Type B pancreatic cell (in vitro differentiated cells): ENCODE measurements around the gene ACTL8. TPM values are rescaled to one million over a fixed set of nuclear protein-coding genes. Genes with fewer than 3 reads are reported as not detected.

Experiments used
- DNase-seq: peaks from one replicate; pipeline ENCODE4 v3.0.0; 2021; ENCODE audit warnings: mixed read lengths; ENCODE audit not compliant: unreplicated experiment; ENCODE audit errors: extremely low spot score
- H3K27ac Mint-ChIP-seq: 2 replicates; pipeline ENCODE4 v1.8.0; 2021; ENCODE audit warnings: mild to moderate bottlenecking, mixed read lengths
- H3K27me3 Mint-ChIP-seq: 2 replicates; pipeline ENCODE4 v1.8.0; 2021; ENCODE audit warnings: mixed read lengths
- H3K36me3 Mint-ChIP-seq: 2 replicates; pipeline ENCODE4 v1.8.0; 2021; ENCODE audit warnings: mixed read lengths
- H3K4me1 Mint-ChIP-seq: one replicate; pipeline ENCODE4 v1.8.0; 2021; ENCODE audit warnings: mixed read lengths; ENCODE audit not compliant: unreplicated experiment
- H3K4me3 Mint-ChIP-seq: 2 replicates; pipeline ENCODE4 v1.8.0; 2021; ENCODE audit warnings: mild to moderate bottlenecking, mixed read lengths
- H3K9me3 Mint-ChIP-seq: 2 replicates; pipeline ENCODE4 v1.8.0; 2021; ENCODE audit warnings: mixed read lengths
- total RNA-seq: library from RNA; stranded (reverse); gene quantifications from 2 replicates; pipeline ENCODE4 v1.2.1, GENCODE V29; 2021; ENCODE audit warnings: low replicate concordance
- TF ChIP-seq, protein P1 (sequence below): fragments of 200-600 bp; sonication (generic); conservative IDR thresholded peaks from 2 replicates; pipeline ENCODE4 v1.5.0; 2021; ENCODE audit warnings: antibody characterized with exemption, mild to moderate bottlenecking

The ACTL8 gene
- total RNA-seq, 1 donor from 2014 or later = 0.22 TPM

GRCh38 chr1:17776426-17776825, 21.3 kb downstream of the ACTL8 start:
- no peak for DNase-seq
- TF ChIP-seq, protein P1, sequence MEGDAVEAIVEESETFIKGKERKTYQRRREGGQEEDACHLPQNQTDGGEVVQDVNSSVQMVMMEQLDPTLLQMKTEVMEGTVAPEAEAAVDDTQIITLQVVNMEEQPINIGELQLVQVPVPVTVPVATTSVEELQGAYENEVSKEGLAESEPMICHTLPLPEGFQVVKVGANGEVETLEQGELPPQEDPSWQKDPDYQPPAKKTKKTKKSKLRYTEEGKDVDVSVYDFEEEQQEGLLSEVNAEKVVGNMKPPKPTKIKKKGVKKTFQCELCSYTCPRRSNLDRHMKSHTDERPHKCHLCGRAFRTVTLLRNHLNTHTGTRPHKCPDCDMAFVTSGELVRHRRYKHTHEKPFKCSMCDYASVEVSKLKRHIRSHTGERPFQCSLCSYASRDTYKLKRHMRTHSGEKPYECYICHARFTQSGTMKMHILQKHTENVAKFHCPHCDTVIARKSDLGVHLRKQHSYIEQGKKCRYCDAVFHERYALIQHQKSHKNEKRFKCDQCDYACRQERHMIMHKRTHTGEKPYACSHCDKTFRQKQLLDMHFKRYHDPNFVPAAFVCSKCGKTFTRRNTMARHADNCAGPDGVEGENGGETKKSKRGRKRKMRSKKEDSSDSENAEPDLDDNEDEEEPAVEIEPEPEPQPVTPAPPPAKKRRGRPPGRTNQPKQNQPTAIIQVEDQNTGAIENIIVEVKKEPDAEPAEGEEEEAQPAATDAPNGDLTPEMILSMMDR = no peak
- peaks cover 5% of the 10 kb centered on the region for H3K9me3 Mint-ChIP-seq
- H3K27ac Mint-ChIP-seq = no peak overlapping the region
- H3K36me3 Mint-ChIP-seq = no peaks in the 10 kb centered on the region
- peaks cover 17% of the 10 kb centered on the region for H3K27me3 Mint-ChIP-seq
- no peak overlapping the region for H3K4me3 Mint-ChIP-seq
- H3K4me1 Mint-ChIP-seq = peaks cover 6% of the 10 kb centered on the region

- Mint-ChIP-seq H3K4me1 (no peaks in the 10 kb centered on the region), H3K27me3 (peaks cover 20% of the 10 kb centered on the region), H3K9me3 (peaks cover 5% of the 10 kb centered on the region), H3K27ac (no peak overlapping the region), H3K4me3 (no peak overlapping the region), H3K36me3 (no peaks in the 10 kb centered on the region)
- no peak for DNase-seq
- TF ChIP-seq, protein P1 = no peak
Measured at GRCh38 chr1:17777330-17777729, 22.2 kb downstream of the ACTL8 start.

- Mint-ChIP-seq H3K27me3 (peaks cover 23% of the 10 kb centered on the region), H3K27ac (no peak overlapping the region), H3K9me3 (peaks cover 5% of the 10 kb centered on the region), H3K4me1 (no peaks in the 10 kb centered on the region), H3K4me3 (no peak overlapping the region), H3K36me3 (no peaks in the 10 kb centered on the region)
- DNase-seq = no peak
- TF ChIP-seq, protein P1 = no peak
Measured at GRCh38 chr1:17777818-17778217, 22.7 kb downstream of the ACTL8 start.

DNA sequence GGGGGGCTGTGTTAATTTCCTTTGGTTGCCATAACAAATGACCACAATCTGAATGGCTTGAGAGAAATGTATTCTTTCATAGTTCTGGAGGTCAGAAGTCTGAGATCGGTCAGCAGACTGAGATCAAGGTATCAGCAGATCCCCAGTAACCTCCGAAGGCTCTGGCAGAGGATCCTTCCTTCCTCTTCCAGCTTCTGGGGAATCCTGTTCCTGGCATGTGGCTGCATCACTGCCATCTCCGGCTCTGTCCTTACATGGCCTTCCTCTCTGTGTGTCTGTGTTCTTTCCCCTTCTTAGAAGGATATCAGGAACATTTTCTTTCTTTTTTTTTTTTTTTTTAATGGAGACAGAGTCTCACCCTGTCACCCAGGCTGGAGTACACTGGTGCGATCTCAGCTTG, 25.8 kb downstream of the ACTL8 start:
- Mint-ChIP-seq H3K27ac (no peak overlapping the region), H3K27me3 (peaks cover 19% of the 10 kb centered on the region), H3K4me1 (no peaks in the 10 kb centered on the region), H3K9me3 (peaks cover 5% of the 10 kb centered on the region), H3K4me3 (no peak overlapping the region), H3K36me3 (no peaks in the 10 kb centered on the region)
- DNase-seq = no peak
- TF ChIP-seq, protein P1 = no peak

GRCh38 chr1:17789926-17790325, 34.8 kb downstream of the ACTL8 start:
- Mint-ChIP-seq H3K27ac (no peak overlapping the region), H3K9me3 (peaks cover 4% of the 10 kb centered on the region), H3K36me3 (no peaks in the 10 kb centered on the region), H3K4me3 (no peak overlapping the region), H3K4me1 (peaks cover 10% of the 10 kb centered on the region), H3K27me3 (peaks cover 22% of the 10 kb centered on the region)
- no peak for DNase-seq
- TF ChIP-seq, protein P1 = no peak
